H9 (cell line): ENCODE measurements around the gene HOXC6. TPM values are rescaled to one million over a fixed set of nuclear protein-coding genes. Genes with fewer than 3 reads are reported as not detected.
A peak's percentile ranks its signal among the peaks of the same experiment; 100 is the strongest.

Source experiments
- DNase-seq: peaks from one replicate; pipeline ENCODE4 v3.0.0-alpha.2; 2017
- H2AFZ ChIP-seq: one replicate; pipeline ENCODE4 v1.6.1; 2013; ENCODE audit warnings: mild to moderate bottlenecking, low read length, control low read depth, moderate library complexity
- H2AK5ac ChIP-seq: 2 replicates; pipeline ENCODE4 v1.6.1; 2013; ENCODE audit warnings: low read length, control low read depth, mixed read lengths; ENCODE audit not compliant: insufficient read length
- H2BK120ac ChIP-seq: one replicate; pipeline ENCODE4 v1.6.1; 2013; ENCODE audit warnings: low read depth, mild to moderate bottlenecking, low read length, control low read depth, inconsistent platforms; ENCODE audit not compliant: poor library complexity, severe bottlenecking
- H2BK12ac ChIP-seq: 2 replicates; pipeline ENCODE4 v1.6.1; 2013; ENCODE audit warnings: low read length, control low read depth, mixed read lengths, low read depth; ENCODE audit not compliant: insufficient read length
- H2BK15ac ChIP-seq: 2 replicates; pipeline ENCODE4 v1.6.1; 2013; ENCODE audit warnings: low read depth, low read length, control low read depth
- H2BK20ac ChIP-seq: one replicate; pipeline ENCODE4 v1.6.1; 2013; ENCODE audit warnings: low read depth, mild to moderate bottlenecking, low read length, control low read depth, inconsistent platforms; ENCODE audit not compliant: poor library complexity, severe bottlenecking
- H2BK5ac ChIP-seq: 2 replicates; pipeline ENCODE4 v1.6.1; 2013; ENCODE audit warnings: low read length, control low read depth, mixed read lengths; ENCODE audit not compliant: insufficient read length
- H3K14ac ChIP-seq: 2 replicates; pipeline ENCODE4 v1.6.1; 2013; ENCODE audit warnings: low read length, control low read depth; ENCODE audit not compliant: insufficient read depth
- H3K18ac ChIP-seq: 2 replicates; pipeline ENCODE4 v1.6.1; 2013; ENCODE audit warnings: low read depth, mild to moderate bottlenecking, mixed read lengths, low read length, control low read depth; ENCODE audit not compliant: insufficient read length
- H3K23ac ChIP-seq: 2 replicates; pipeline ENCODE4 v1.6.1; 2013; ENCODE audit warnings: low read length, control low read depth, mixed read lengths, low read depth; ENCODE audit not compliant: insufficient read length
- H3K23me2 ChIP-seq: 2 replicates; pipeline ENCODE4 v1.6.1; 2013; ENCODE audit warnings: low read depth, mild to moderate bottlenecking, mixed read lengths, low read length, control low read depth; ENCODE audit not compliant: insufficient read length, poor library complexity, severe bottlenecking
- H3K27ac ChIP-seq: 2 replicates; pipeline ENCODE4 v1.5.1; 2013; ENCODE audit warnings: low read length, control low read depth, mixed read lengths, low read depth; ENCODE audit not compliant: insufficient read length
- H3K27me3 ChIP-seq: 2 replicates; pipeline ENCODE4 v1.6.1; 2013; ENCODE audit warnings: low read length, control low read depth, inconsistent platforms; ENCODE audit not compliant: insufficient read depth
- H3K4ac ChIP-seq: 2 replicates; pipeline ENCODE4 v1.6.1; 2013; ENCODE audit warnings: low read depth, mild to moderate bottlenecking, control low read depth, inconsistent platforms, low read length, moderate library complexity
- H3K4me1 ChIP-seq: 2 replicates; pipeline ENCODE4 v1.6.1; 2013; ENCODE audit warnings: low read length, control low read depth, inconsistent platforms; ENCODE audit not compliant: insufficient read depth
- H3K4me2 ChIP-seq: 2 replicates; pipeline ENCODE4 v1.6.1; 2013; ENCODE audit warnings: low read length, control low read depth, mixed read lengths; ENCODE audit not compliant: insufficient read length, insufficient read depth
- H3K56ac ChIP-seq: 2 replicates; pipeline ENCODE4 v1.6.1; 2013; ENCODE audit warnings: low read depth, mild to moderate bottlenecking, mixed read lengths, low read length, control low read depth; ENCODE audit not compliant: insufficient read length
- H3K79me1 ChIP-seq: 2 replicates; pipeline ENCODE4 v1.6.1; 2013; ENCODE audit warnings: low read depth, mild to moderate bottlenecking, moderate library complexity, low read length, control low read depth, inconsistent platforms; ENCODE audit not compliant: insufficient read depth, poor library complexity, severe bottlenecking
- H3K79me2 ChIP-seq: 2 replicates; pipeline ENCODE4 v1.6.1; 2013; ENCODE audit warnings: low read length, control low read depth, inconsistent platforms; ENCODE audit not compliant: insufficient read depth
- H3K9ac ChIP-seq: 2 replicates; pipeline ENCODE4 v1.6.1; 2013; ENCODE audit warnings: low read length, control low read depth, mixed read lengths; ENCODE audit not compliant: insufficient read length; ENCODE audit errors: extremely low read depth
- H3K9me3 ChIP-seq: one replicate; pipeline ENCODE4 v1.6.1; 2013; ENCODE audit warnings: low read depth, low read length, inconsistent platforms; ENCODE audit not compliant: control insufficient read depth
- H3T11ph ChIP-seq: one replicate; pipeline ENCODE4 v1.6.1; 2013; ENCODE audit warnings: mild to moderate bottlenecking, low read length, control low read depth, inconsistent platforms
- H4K20me1 ChIP-seq: one replicate; pipeline ENCODE4 v1.6.1; 2013; ENCODE audit not compliant: control insufficient read depth, insufficient read length, insufficient read depth
- H4K5ac ChIP-seq: 2 replicates; pipeline ENCODE4 v1.6.1; 2013; ENCODE audit warnings: low read depth, mild to moderate bottlenecking, mixed read lengths, low read length, control low read depth; ENCODE audit not compliant: insufficient read length
- H4K8ac ChIP-seq: replicated peaks from 2 replicates; pipeline ENCODE4 v1.6.1; 2013; ENCODE audit warnings: low read length, control low read depth, mixed read lengths, low read depth; ENCODE audit not compliant: insufficient read length
- H4K91ac ChIP-seq: 2 replicates; pipeline ENCODE4 v1.6.1; 2013; ENCODE audit warnings: low read depth, mild to moderate bottlenecking, moderate library complexity, mixed read lengths, low read length, control low read depth; ENCODE audit not compliant: insufficient read length
- H3K27ac Mint-ChIP-seq, 3 experiments: 2 replicates in 2 of 3; 3 replicates in 1 of 3; pipeline ENCODE4 v1.8.0; 2020 to 2021; ENCODE audit warnings: mixed read lengths in 3 of 3, mild to moderate bottlenecking in 1 of 3, moderate library complexity in 1 of 3
- H3K27me3 Mint-ChIP-seq: 2 replicates; pipeline ENCODE4 v1.8.0; 2021; ENCODE audit warnings: low read depth, mild to moderate bottlenecking, moderate library complexity, mixed read lengths
- H3K36me3 Mint-ChIP-seq, 3 experiments: 2 replicates in 2 of 3; 3 replicates in 1 of 3; pipeline ENCODE4 v1.8.0; 2020 to 2021; ENCODE audit warnings: low read depth in 3 of 3, mixed read lengths in 3 of 3; ENCODE audit not compliant: insufficient read depth in 1 of 3
- H3K4me1 Mint-ChIP-seq, 2 experiments: 2 replicates each; pipeline ENCODE4 v1.8.0; 2020; ENCODE audit warnings: mixed read lengths in 2 of 2
- H3K4me3 Mint-ChIP-seq, 2 experiments: 2 replicates in 1 of 2; 3 replicates in 1 of 2; pipeline ENCODE4 v1.8.0; 2020 to 2021; ENCODE audit warnings: mild to moderate bottlenecking in 2 of 2, mixed read lengths in 2 of 2, moderate library complexity in 1 of 2
- H3K9me3 Mint-ChIP-seq, 2 experiments: 2 replicates in 1 of 2; 3 replicates in 1 of 2; pipeline ENCODE4 v1.8.0; 2020; ENCODE audit warnings: mild to moderate bottlenecking in 2 of 2, mixed read lengths in 2 of 2, moderate library complexity in 1 of 2
- WGBS: extraction: QIAGEN DNeasy Blood & Tissue Kit; methylation state at CpG from one replicate; pipeline ENCODE4 v1.1.7; 2013; ENCODE audit warnings: missing lambda C conversion rate, low lambda C conversion rate, mixed read lengths; ENCODE audit not compliant: insufficient read length; ENCODE audit errors: extremely low coverage; 5-methylcytosine and 5-hydroxymethylcytosine counted together
- total RNA-seq: library from RNA; stranded (reverse); gene quantifications from 2 replicates; pipeline ENCODE4 v1.2.1, GENCODE V29; 2021
- TF ChIP-seq, protein P1 (sequence below): fragments of 200-600 bp; sonication (generic); conservative IDR thresholded peaks from 3 replicates; pipeline ENCODE4 v1.8.0; 2021; ENCODE audit warnings: antibody characterized with exemption, mild to moderate bottlenecking

HOXC6 gene
- total RNA-seq, 1 experiment from 2014 or later: not detected

DNA sequence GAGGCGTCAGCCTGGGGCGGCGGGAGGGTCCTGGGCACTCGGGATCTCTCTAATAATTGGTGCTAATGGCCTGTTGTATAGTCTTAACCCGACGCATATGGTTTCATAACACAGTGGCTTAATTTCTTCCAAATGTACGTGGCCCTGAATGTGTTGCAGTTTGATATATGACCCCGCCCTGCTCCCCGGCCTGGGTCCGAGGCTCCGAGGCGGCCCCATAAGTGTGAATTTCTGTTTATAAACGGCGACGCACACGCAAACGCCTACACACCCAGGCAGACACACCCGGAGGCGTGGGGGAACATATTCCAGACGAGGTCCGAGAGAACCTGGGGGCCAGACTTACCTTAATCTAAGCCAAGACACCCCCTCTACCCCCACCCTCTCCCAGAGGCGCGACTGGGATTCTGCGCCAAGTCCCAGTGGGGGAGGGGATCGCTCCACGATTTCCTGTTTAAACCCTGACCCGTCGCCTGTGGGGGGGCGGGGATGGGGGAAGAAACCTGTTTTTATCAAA is 9.7 kb upstream of the HOXC6 start:
- Histone ChIP-seq H3K27me3 (peaks cover 93% of the 10 kb centered on the region), H2BK12ac (no peak overlapping the region), H3T11ph (no peak overlapping the region), H3K4me1 (no peaks in the 10 kb centered on the region), H4K20me1 (no peaks in the 10 kb centered on the region), H2BK120ac (no peak overlapping the region), H3K9me3 (no peaks in the 10 kb centered on the region), H3K18ac (no peak overlapping the region), H2AFZ (no peak overlapping the region), H2BK20ac (no peak overlapping the region), H3K4ac (no peak overlapping the region), H2BK5ac (no peak overlapping the region), H4K5ac (no peak overlapping the region), H2BK15ac (no peak overlapping the region), H3K14ac (no peak overlapping the region), H3K23ac (no peak overlapping the region), H4K91ac (no peak overlapping the region), H3K56ac (no peak overlapping the region), H3K23me2 (peaks cover 10% of the 10 kb centered on the region), H3K4me2 (peak overlapping the region; percentile 77), H3K27ac (no peak overlapping the region), H4K8ac (no peak overlapping the region), H2AK5ac (no peak overlapping the region), H3K79me2 (no peaks in the 10 kb centered on the region), H3K79me1 (no peaks in the 10 kb centered on the region), H3K9ac (no peak overlapping the region)
- Mint-ChIP-seq H3K36me3 (no peaks in the 10 kb centered on the region), H3K4me1 (peaks cover 13 to 26% of the 10 kb centered on the region in 2 experiments), H3K4me3 (peak overlapping the region; percentile 38 to 73), H3K9me3 (peaks cover 0 to 2% of the 10 kb centered on the region in 2 experiments; a peak in 2 of 5 replicates), H3K27ac (no peak overlapping the region; a peak in 1 of 7 replicates), H3K27me3 (peaks cover 100% of the 10 kb centered on the region)
- DNase-seq: no peak
- TF ChIP-seq, protein P1, sequence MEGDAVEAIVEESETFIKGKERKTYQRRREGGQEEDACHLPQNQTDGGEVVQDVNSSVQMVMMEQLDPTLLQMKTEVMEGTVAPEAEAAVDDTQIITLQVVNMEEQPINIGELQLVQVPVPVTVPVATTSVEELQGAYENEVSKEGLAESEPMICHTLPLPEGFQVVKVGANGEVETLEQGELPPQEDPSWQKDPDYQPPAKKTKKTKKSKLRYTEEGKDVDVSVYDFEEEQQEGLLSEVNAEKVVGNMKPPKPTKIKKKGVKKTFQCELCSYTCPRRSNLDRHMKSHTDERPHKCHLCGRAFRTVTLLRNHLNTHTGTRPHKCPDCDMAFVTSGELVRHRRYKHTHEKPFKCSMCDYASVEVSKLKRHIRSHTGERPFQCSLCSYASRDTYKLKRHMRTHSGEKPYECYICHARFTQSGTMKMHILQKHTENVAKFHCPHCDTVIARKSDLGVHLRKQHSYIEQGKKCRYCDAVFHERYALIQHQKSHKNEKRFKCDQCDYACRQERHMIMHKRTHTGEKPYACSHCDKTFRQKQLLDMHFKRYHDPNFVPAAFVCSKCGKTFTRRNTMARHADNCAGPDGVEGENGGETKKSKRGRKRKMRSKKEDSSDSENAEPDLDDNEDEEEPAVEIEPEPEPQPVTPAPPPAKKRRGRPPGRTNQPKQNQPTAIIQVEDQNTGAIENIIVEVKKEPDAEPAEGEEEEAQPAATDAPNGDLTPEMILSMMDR: no peak
- no CpG with 5 or more reads among the region's 29 CpGs for WGBS
